AG10803 (cell line): ENCODE data around the gene FARP1.

Experiments
- DNase-seq: peaks from one replicate; pipeline ENCODE4 v3.0.0; 2010; ENCODE audit warnings: low read depth
- H3K4me3 ChIP-seq: 2 replicates; pipeline ENCODE4 v1.5.1; 2011; ENCODE audit warnings: mild to moderate bottlenecking, low read length, control low read depth
- CTCF ChIP-seq: conservative IDR thresholded peaks from 2 replicates; pipeline ENCODE4 v1.5.1; 2011; ENCODE audit warnings: mild to moderate bottlenecking, low read length, control low read depth, inconsistent platforms

FARP1 gene

DNA sequence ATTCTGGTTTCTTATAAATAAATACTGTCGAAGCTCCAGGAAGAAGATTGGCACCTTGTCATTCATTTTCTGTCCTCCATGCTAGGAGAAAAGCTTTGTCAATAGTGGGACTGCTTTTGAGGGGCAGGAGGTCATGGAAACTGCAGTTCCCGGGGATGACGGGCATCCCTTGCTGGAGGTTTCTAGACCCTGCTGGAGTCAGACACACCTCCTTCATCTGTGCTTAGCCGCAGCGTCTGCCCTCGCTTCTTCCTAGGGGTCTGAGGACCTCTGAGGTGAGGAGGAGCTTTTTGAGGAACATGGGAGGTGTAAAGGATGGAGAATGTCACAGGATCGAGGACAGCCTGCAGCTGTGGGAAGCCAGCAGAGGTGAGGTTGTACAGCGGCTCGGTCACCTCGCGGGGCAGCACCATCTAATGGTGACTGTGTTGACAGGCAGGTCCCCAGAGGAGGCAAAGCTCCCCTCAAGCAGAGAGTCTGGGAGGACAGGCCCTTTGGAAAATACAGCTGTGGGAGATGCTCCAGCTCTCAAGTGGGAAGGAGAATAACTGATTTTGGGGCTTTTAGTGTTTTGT is 206.9 kb downstream of the FARP1 start:
- DNase-seq, result no peak
- TF ChIP-seq CTCF, result no peak
- H3K4me3 ChIP-seq, result no peak overlapping the region

- H3K4me3 ChIP-seq, result no peak overlapping the region
- TF ChIP-seq CTCF, result no peak
- no peak for DNase-seq
Observed at GRCh38 chr13:98350746-98351330, 207.9 kb downstream of the FARP1 start.

GRCh38 chr13:98351636-98352035 is 208.7 kb downstream of the FARP1 start:
- H3K4me3 ChIP-seq, result no peak overlapping the region
- TF ChIP-seq CTCF, result no peak
- DNase-seq, result no peak

DNA sequence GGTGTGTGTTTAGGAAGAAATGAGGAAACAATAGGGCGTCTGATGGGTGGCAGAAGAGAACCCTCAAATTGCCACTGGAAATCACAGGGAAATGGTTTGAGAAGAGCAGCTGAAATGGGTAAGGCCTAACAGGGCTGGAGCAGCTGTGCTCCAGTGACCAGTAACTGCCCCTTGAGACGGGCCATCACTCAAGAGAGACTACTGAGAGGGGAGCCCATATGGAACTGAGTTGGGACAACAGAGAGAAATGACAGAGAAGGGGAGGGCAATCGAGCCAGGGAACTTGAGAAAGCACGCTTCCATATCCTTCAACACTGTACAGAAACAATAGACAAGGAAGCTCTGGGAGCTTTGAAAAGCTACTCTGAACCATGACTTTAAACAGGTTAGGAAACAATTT is 209.3 kb downstream of the FARP1 start:
- no peak for TF ChIP-seq CTCF
- H3K4me3 ChIP-seq, result no peak overlapping the region
- no peak for DNase-seq

DNA sequence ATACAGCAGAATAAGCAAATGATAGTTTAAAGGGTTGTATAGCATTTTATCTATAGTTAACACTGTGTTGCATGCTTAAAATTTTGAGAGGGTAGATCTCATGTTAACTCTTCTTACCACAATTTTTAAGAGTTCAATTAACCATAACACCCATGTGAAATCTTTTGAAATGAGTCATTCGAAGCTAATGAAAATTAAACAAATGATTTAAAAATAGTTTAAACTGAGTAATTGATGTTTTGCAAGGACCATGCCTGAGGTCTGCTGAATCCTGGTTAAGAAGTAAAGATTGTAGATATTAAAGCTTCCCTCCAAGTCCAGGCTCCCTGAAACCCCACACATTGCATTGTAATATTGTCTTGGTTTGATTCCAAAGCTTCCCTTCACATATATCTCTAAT is 210.9 kb downstream of the FARP1 start:
- H3K4me3 ChIP-seq, result no peak overlapping the region
- TF ChIP-seq CTCF, result no peak
- peak; percentile 30 for DNase-seq

- H3K4me3 ChIP-seq, result no peak overlapping the region
- no peak for DNase-seq
- no peak for TF ChIP-seq CTCF
Observed at GRCh38 chr13:98358937-98359336, 216.0 kb downstream of the FARP1 start.

DNA sequence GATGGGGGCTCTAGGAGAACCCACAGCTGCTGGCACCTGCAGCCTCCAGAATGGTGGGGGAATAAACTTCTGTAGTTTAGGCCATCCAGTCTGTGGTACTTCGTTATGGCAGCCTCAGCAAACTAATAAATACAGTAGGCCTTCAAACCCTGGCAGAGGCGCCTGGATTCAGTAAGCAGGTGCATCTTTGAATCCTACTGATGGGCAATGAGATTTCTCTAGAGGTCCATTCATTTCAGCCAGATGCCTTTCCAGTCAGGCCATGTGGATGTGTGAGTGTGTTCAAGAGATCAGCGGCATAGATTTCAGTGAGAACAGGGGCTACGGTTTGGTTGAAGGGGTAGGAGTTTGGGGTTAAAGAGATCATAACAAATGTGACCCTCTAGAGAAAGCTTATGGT is 217.7 kb downstream of the FARP1 start:
- no peak for TF ChIP-seq CTCF
- no peak overlapping the region for H3K4me3 ChIP-seq
- no peak for DNase-seq
